Mucosa of stomach (tissue), 1 donor: Measurements from ENCODE around the gene OSBPL8.

Experiments used
- H3K27me3 ChIP-seq: one replicate; pipeline ENCODE4 v1.7.0; 2013; ENCODE audit warnings: mild to moderate bottlenecking, low read length; ENCODE audit not compliant: control insufficient read depth, insufficient read depth
- H3K36me3 ChIP-seq: one replicate; pipeline ENCODE4 v1.7.0; 2013; ENCODE audit warnings: low read length; ENCODE audit not compliant: control insufficient read depth, insufficient read depth
- H3K4me1 ChIP-seq: one replicate; pipeline ENCODE4 v1.7.0; 2013; ENCODE audit warnings: mild to moderate bottlenecking, low read length; ENCODE audit not compliant: control insufficient read depth, insufficient read depth
- H3K4me3 ChIP-seq: one replicate; pipeline ENCODE4 v1.7.0; 2013; ENCODE audit warnings: low read length
- H3K9ac ChIP-seq: one replicate; pipeline ENCODE4 v1.7.0; 2013; ENCODE audit warnings: mild to moderate bottlenecking, low read length, moderate library complexity
- H3K9me3 ChIP-seq: one replicate; pipeline ENCODE4 v1.7.0; 2013; ENCODE audit warnings: mild to moderate bottlenecking, low read length, moderate library complexity; ENCODE audit not compliant: control insufficient read depth
- donor health status: Pancreatic carcinoma.

OSBPL8 gene

DNA sequence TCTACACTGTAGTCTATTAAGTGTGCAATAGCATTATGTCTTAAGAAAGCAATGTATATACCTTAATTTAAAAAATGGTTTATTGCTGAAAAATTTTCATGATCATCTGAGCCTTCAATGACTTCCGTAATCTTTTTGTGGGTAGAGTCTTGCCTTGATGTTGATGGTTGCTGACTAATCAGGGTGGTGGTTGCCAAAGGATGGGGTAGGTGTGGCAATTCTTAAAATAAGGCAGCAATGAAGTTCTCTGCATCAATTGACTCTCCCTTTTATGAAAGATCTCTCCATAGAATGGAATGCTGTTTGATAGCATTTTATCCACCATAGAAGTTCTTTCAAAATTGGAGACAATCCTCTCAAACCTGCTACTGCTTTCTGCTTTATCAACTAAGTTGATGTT, 252.5 kb downstream of the OSBPL8 start:
- Histone ChIP-seq H3K36me3 (no peaks in the 10 kb centered on the region), H3K4me1 (no peaks in the 10 kb centered on the region), H3K4me3 (no peak overlapping the region), H3K27me3 (no peaks in the 10 kb centered on the region), H3K9ac (no peak overlapping the region), H3K9me3 (no peaks in the 10 kb centered on the region)

GRCh38 chr12:76303989-76304460, 255.5 kb downstream of the OSBPL8 start:
- no peaks in the 10 kb centered on the region for H3K36me3 ChIP-seq
- no peaks in the 10 kb centered on the region for H3K9me3 ChIP-seq
- no peak overlapping the region for H3K4me3 ChIP-seq
- no peaks in the 10 kb centered on the region for H3K27me3 ChIP-seq
- H3K4me1 ChIP-seq: no peaks in the 10 kb centered on the region
- H3K9ac ChIP-seq: no peak overlapping the region

DNA sequence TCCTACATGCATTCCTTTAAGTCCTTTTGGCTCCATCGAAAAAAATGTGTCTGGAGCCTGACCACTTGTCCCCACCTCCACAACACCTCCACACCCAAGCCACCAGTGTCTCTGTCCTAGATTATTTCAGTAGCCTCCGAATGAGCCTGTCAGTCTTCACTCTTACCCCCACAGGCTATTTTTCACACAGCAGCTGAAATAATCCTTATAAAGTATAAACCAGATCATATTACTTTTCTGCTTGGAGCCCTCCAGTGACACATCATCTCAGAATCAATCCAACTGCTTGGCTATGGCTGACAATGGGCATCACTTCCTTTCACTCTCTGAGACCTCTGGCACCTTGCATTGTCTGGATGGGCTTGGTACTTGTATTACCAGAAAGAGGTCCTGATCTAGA, 256.2 kb downstream of the OSBPL8 start:
- no peak overlapping the region for H3K9ac ChIP-seq
- no peaks in the 10 kb centered on the region for H3K4me1 ChIP-seq
- no peaks in the 10 kb centered on the region for H3K9me3 ChIP-seq
- H3K27me3 ChIP-seq: no peaks in the 10 kb centered on the region
- H3K4me3 ChIP-seq: no peak overlapping the region
- H3K36me3 ChIP-seq: no peaks in the 10 kb centered on the region
